NCI-H2029 treated with DMSO at 0.1 percent for 48 hours (cell line): ENCODE measurements around the gene CIC.
"Not testable (repeated sequence)": the region's sequence is repeated elsewhere in the genome, so short reads cannot be mapped to it uniquely, and the experiment has no call there.

Experiments used
- DNase-seq: peaks from one replicate; lab custom pipeline; 2025; lab: John Stamatoyannopoulos, UW

Gene CIC

DNA sequence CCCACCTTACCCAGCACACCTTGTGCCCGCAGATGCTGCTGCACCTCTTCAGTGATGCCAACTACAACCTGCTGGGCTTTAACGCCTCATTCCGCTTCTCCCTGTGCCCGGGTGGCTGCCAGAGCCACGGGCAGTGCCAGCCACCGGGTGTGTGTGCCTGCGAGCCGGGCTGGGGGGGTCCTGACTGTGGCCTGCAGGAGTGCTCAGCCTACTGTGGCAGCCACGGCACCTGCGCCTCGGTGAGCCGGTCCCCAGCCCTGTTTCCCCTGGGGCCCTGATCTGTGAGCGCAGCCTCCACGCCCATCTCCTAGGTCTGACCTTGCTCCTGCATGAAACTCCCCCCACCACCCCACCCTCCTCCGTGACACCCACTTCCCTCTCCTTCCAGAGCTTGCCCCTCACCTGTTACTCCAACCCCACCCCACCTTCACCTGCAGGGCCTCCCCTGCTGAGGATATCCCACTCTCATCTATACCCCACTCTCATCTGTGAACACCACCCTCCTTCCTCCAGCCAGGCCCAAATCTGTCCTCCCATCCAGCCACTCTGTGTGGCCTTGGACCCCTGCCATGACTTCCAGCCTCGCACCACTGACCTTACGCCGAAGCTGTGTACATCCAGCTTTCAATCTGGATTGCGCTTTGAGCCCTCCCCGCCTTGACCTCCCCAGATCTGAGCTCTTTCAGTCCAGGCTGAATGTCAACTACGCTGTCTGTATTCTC lies 65.1 kb downstream of the CIC start:
- DNase-seq: no peak

DNA sequence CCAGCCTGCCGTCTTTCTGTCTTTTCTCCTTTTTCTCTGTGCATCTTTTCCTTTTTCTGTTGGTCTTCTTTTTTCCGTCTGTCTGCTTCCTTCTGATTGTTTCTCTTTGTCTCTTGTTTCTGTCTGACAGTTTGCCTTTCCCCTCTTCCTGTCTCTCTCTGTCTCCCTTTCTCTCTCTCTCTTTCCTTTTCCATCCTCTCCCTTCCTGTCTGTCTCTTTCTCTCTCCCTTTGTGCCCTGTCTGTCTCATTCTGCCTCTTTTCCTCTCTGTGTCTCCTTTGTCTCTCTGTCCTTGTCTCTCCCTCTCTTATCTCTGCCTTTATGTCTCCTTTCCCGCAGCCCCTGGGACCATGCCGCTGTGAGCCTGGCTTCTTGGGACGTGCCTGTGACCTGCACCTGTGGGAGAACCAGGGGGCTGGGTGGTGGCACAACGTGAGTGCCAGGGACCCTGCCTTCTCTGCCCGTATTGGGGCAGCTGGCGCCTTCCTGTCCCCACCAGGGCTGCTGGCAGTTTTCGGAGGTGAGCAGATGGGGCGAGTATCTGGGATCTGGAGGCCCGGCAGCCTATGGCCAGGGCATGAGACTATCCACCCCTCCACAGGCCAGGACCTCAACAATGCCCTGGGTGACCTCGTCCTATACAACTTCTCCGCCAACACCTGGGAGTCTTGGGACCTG lies 65.8 kb downstream of the CIC start:
- DNase-seq: no peak

DNA sequence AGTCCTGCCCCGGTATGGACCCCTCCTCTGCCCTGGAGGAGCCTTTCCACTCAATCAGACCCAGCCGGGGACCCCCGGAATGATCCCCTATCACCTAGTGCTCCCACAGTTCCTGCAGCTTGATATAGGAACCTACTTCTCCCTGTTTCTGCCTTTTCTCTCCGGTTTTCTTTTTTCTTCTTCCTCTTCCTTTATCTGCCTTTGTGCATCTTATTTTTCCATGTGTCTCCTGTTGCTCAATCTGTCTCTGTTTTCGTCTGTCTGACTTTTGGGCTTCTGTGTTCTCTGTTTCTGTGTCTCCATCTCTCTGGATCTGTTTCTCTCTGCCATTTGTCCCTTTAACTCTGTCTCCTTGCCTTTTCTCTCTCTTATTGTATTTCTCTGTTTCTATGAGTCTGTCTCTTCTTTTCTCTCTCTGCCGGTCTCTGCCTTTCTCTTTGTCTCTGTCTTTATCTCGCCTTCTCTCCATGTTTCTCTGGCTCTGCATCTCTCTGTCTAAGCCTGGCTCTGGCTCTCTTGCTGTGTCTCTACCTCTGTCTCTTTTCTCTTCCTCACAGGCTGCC lies 66.4 kb downstream of the CIC start:
- DNase-seq: no peak

DNA sequence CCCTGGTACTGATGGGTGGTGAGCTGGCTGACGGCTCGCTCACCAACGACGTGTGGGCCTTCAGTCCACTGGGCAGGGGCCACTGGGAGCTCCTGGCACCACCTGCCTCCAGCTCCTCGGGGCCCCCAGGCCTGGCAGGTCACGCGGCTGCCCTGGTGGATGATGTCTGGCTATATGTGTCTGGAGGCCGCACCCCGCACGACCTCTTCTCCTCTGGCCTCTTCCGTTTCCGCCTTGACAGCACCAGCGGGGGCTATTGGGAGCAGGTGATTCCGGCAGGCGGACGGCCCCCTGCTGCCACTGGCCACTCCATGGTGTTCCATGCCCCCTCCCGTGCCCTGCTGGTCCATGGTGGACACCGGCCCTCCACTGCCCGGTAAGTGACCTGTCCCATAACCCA lies 66.9 kb downstream of the CIC start:
- DNase-seq: no peak

DNA sequence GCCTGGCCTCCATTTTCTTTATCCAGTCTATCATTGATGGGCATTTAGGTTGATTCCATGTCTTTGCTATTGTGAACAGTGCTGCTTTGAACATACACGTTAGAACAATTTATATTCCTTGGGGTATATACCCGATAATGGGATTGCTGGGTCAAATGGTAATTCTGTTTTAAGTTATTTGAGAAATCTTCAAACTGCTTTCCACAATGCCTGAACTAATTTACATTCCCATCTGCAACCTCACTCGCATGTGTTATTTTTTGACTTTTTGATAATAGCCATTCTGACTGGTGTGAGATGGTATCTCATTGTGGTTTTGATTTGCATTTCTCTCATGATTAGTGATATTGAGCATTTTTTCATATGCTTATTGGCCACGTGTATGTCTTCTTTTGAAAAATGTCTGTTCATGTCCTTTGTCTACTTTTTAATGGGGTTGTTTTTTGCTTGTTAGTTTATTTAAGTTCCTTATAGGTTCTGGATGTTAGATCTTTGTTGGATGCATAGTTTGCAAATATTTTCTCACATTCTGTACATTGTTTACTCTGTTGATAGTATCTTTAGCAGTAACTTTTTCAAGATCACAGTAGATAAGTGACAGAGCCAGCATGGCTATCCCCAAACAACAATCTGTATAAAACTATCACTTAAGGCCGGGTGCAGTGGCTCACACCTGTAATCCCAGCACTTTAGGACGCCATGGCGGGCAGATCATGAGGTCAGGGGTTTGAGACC lies 70.2 kb downstream of the CIC start:
- not testable (repeated sequence) for DNase-seq

DNA sequence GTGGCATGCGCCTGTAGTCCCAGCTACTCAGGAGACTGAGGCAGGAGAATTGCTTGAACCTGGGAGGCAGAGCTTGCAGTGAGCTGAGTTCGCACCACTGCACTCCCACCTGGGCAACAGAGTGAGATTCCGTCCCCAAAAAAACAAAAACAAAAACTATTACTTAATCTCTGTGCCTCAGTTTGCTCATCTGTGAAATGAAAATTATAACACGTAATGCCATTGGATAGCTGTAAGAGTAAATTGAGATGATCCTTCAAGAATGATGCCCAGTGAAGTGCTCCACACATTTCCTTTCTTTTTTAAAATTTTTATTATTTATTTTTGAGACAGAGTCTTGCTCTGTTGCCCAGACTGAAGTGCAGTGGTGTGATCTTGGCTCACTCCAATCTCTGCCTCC lies 70.9 kb downstream of the CIC start:
- DNase-seq: not testable (repeated sequence)

DNA sequence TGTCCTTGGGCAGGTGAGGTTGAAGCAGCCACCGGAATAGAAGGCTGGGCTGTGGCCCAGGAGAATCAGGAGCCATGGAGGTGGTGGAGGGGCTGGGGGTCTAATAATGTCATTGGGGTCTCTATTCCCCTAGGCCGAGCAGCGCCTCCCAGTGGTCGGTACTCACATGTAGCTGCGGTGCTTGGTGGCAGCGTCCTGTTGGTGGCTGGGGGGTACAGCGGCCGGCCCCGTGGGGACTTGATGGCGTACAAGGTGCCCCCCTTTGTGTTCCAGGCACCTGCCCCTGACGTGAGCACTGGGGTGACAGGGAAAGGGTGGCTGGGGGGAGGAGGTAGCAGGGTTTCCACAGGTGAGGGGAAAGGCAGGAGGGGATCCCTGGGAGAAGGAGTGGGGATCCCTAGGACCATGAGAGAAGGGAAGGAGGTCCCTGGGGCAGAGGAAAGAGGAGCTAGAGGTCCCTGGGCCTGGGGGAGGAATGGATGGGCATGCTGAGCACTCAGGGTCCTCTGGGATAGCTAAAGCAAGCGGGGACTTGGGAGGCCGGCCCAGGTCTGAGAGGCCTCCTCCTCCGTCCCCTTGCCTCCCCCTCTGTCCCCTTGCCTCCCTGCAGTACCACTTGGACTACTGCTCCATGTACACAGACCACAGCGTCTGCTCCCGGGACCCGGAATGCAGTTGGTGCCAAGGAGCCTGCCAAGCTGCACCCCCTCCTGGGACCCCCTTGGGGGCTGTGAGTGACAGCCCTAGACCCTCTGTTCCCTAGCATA lies 74.5 kb downstream of the CIC start:
- DNase-seq: no peak

DNA sequence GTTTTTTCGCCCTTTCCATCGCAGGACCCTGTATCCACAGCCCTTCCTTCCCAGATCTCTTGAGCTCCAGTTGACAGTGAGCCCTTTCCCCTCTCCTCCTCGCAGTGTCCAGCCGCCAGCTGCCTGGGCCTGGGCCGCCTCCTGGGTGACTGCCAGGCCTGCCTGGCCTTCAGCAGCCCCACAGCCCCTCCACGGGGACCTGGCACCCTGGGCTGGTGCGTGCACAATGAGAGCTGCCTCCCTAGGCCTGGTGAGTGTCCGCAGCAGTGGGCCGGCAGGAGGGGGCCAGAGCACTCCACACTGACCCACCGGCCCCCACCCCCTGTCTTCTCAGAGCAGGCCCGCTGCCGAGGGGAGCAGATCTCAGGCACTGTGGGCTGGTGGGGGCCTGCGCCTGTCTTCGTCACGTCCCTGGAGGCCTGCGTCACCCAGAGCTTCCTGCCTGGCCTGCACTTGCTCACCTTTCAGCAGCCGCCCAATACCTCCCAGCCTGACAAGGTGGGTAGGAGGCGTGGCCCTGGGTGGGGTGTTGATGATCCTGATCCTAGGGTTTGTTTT lies 75.4 kb downstream of the CIC start:
- no peak for DNase-seq
